SK-N-MC (cell line): ENCODE data around the gene WDFY4.

ENCODE experiments used
- DNase-seq: peaks from one replicate; pipeline ENCODE4 v3.0.0-alpha.2; 2011; ENCODE audit warnings: low read depth, low spot score
- H3K27ac ChIP-seq: fragments of 200-600 bp; sonication (generic); 2 replicates; pipeline ENCODE4 v1.5.1; 2016; ENCODE audit warnings: mixed run types
- H3K36me3 ChIP-seq: fragments of 200-600 bp; sonication (generic); 2 replicates; pipeline ENCODE4 v1.6.1; 2017; ENCODE audit warnings: antibody characterized with exemption, low read length, mixed read lengths; ENCODE audit not compliant: insufficient read depth
- H3K4me3 ChIP-seq: fragments of 200-600 bp; sonication (generic); 2 replicates; pipeline ENCODE4 v1.5.1; 2016
- H3K9ac ChIP-seq: fragments of 200-600 bp; sonication (generic); 2 replicates; pipeline ENCODE4 v1.8.0; 2017; ENCODE audit warnings: mixed run types, mixed read lengths; ENCODE audit not compliant: insufficient read length
- H3K9me3 ChIP-seq: fragments of 200-600 bp; sonication (generic); 2 replicates; pipeline ENCODE4 v1.6.1; 2017; ENCODE audit warnings: low read depth, mild to moderate bottlenecking, antibody characterized with exemption, low read length, moderate library complexity, mixed read lengths
- EZH2 ChIP-seq: fragments of 200-600 bp; sonication (generic); IDR thresholded peaks from one replicate; pipeline ENCODE4 v1.6.1; 2017; ENCODE audit warnings: antibody characterized with exemption
- FOXP2 ChIP-seq: optimal IDR thresholded peaks from 2 replicates; pipeline ENCODE3; 2011; ENCODE audit warnings: mild to moderate bottlenecking, moderate library complexity; ENCODE audit not compliant: insufficient read depth; ENCODE audit errors: extremely low read length, control extremely low read depth
- POLR2AphosphoS5 ChIP-seq: IDR thresholded peaks from 2 replicates; pipeline ENCODE4 v1.6.1; 2012; ENCODE audit warnings: mild to moderate bottlenecking, low read depth, low read length, borderline replicate concordance

Gene WDFY4

GRCh38 chr10:48693206-48693605 lies 8.5 kb downstream of the WDFY4 start:
- DNase-seq, result no peak

DNA sequence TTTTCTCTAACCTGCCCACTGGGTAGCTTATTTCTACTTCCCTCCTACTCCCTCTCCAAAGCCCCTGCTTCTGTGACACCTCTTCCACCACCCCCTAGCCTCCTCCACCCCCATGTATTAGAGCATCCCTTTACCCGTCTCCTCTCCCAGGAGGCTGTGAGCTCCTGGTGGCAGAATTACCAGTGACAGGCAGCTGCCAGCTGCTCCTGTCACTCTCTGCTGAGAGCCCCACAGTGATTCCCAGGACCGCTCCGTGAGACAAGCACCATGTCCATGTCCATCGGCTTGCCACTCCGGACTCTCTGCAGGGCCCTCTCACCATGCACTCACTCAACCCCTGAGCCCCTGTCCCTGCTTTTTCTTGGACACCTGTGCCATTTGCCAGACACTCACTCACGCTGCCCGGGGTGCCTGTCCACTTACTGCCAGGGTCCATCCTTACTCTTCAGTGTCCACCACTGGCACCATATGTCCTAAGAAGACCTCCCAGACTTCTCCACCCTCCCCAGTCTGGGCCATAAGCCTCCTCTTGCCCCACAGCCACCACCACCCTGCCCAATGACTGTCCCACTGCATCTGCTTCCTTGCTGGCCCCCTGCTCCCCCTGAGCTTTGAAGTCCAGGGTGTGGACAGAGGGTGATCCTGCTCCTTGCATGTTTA lies 9.8 kb downstream of the WDFY4 start:
- TF ChIP-seq EZH2 (no peak), POLR2AphosphoS5 (no peak), FOXP2 (no peak)
- H3K36me3 ChIP-seq, result no peaks in the 10 kb centered on the region
- no peak overlapping the region for H3K4me3 ChIP-seq
- H3K9me3 ChIP-seq, result no peaks in the 10 kb centered on the region
- no peak for DNase-seq
- H3K27ac ChIP-seq, result no peak overlapping the region
- H3K9ac ChIP-seq, result no peak overlapping the region

More at GRCh38 chr10:48693206-48693605, 8.5 kb downstream of the WDFY4 start:
- Histone ChIP-seq H3K9me3 (no peaks in the 10 kb centered on the region), H3K9ac (no peak overlapping the region), H3K36me3 (no peaks in the 10 kb centered on the region), H3K4me3 (no peak overlapping the region), H3K27ac (no peak overlapping the region)
- TF ChIP-seq EZH2 (no peak), POLR2AphosphoS5 (no peak)

DNA sequence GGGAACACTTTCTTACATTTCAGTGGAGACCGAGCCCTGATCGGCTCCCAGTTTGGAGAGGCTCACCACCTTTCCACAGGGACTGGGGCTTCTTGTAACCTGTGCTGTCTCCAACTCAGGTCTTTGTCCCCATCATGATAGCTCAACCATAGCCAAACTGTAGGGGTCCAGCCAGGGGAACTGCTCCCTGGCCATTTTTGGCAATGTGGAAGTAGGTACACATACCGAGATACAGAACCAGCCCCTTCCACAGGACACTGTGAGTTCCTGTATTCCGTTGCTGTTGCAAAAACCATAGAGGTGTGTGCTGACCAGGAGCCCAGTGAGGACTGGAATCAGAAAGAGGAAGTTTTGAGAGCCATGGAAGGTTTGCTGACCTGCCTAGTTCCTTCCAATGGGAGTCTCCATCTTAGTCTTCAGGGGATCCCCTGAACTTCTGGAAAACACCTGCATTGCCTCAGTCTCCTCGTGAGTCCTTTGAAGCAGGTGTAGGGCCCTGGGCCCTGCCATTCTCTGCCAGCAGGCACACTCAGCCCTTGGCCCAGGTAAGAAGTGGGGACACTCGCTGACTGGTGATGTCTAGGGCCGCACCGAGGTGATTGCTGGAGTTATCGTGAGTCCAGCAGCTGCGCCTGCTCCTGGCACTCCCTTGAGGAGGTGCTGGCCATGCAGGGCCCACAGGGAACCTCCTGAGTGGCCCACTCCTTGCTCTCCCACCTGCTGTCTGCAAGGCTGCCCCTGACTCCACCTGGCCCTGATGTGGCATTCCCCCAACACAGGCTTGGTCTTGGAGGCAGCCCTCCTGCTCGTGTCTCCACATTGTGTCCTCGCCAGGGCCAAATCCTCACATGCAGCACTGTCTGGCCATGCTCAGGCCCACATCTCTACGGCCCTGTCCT lies 11.2 kb downstream of the WDFY4 start:
- H3K4me3 ChIP-seq, result no peak overlapping the region
- no peak for TF ChIP-seq FOXP2
- no peak for TF ChIP-seq POLR2AphosphoS5
- no peak for TF ChIP-seq EZH2
- H3K9ac ChIP-seq, result no peak overlapping the region
- DNase-seq, result no peak
- no peak overlapping the region for H3K27ac ChIP-seq
- no peaks in the 10 kb centered on the region for H3K9me3 ChIP-seq
- H3K36me3 ChIP-seq, result no peaks in the 10 kb centered on the region

DNA sequence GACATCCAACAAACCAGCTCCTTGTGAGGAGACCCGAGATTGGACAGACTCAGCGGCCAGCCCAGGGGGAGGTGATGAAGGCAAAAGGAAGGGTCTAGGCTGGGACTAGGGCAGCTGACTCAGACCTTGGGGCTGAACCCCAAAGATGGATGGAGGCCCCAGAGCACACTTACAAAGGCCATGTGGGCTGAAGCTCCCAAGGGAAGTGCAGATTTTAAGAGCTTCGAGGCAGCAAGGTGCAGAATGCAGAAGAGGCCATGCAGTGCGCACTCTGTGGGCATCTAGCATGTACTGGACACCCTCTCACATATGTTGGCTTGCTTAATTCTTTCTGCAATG lies 11.8 kb downstream of the WDFY4 start:
- TF ChIP-seq FOXP2, result no peak
- TF ChIP-seq POLR2AphosphoS5, result no peak
- TF ChIP-seq EZH2, result no peak
- Histone ChIP-seq H3K9ac (no peak overlapping the region), H3K36me3 (no peaks in the 10 kb centered on the region)

GRCh38 chr10:48697091-48697490 lies 12.4 kb downstream of the WDFY4 start:
- no peaks in the 10 kb centered on the region for H3K36me3 ChIP-seq
- TF ChIP-seq FOXP2, result no peak
- DNase-seq, result no peak
- H3K9ac ChIP-seq, result no peak overlapping the region
- no peaks in the 10 kb centered on the region for H3K9me3 ChIP-seq
- H3K27ac ChIP-seq, result no peak overlapping the region
- H3K4me3 ChIP-seq, result no peak overlapping the region

More for the DNA sequence above, 11.8 kb downstream of the WDFY4 start:
- no peaks in the 10 kb centered on the region for H3K9me3 ChIP-seq
- H3K4me3 ChIP-seq, result no peak overlapping the region
- DNase-seq, result no peak
- H3K27ac ChIP-seq, result no peak overlapping the region

- no peak overlapping the region for H3K9ac ChIP-seq
- H3K9me3 ChIP-seq, result no peaks in the 10 kb centered on the region
- no peak for TF ChIP-seq EZH2
- no peak for TF ChIP-seq POLR2AphosphoS5
- no peak for TF ChIP-seq FOXP2
- no peak overlapping the region for H3K27ac ChIP-seq
- H3K36me3 ChIP-seq, result no peaks in the 10 kb centered on the region
- H3K4me3 ChIP-seq, result no peak overlapping the region
- no peak for DNase-seq
Observed at GRCh38 chr10:48697821-48698764, 13.4 kb downstream of the WDFY4 start.

- DNase-seq, result no peak
- Histone ChIP-seq H3K27ac (no peak overlapping the region), H3K9me3 (no peaks in the 10 kb centered on the region), H3K4me3 (no peak overlapping the region), H3K9ac (no peak overlapping the region), H3K36me3 (no peaks in the 10 kb centered on the region)
- TF ChIP-seq FOXP2 (no peak), POLR2AphosphoS5 (no peak), EZH2 (no peak)
Observed at GRCh38 chr10:48699011-48699627, 14.4 kb downstream of the WDFY4 start.

- no peaks in the 10 kb centered on the region for H3K9me3 ChIP-seq
- H3K9ac ChIP-seq, result no peak overlapping the region
- no peak overlapping the region for H3K4me3 ChIP-seq
- DNase-seq, result no peak
- no peaks in the 10 kb centered on the region for H3K36me3 ChIP-seq
- no peak overlapping the region for H3K27ac ChIP-seq
- TF ChIP-seq EZH2 (no peak), POLR2AphosphoS5 (no peak), FOXP2 (no peak)
Observed at GRCh38 chr10:48700071-48700470, 15.4 kb downstream of the WDFY4 start.
